Activated CD4-positive, alpha-beta T cell treated with anti-CD3 and anti-CD28 coated beads for 48 hours (primary cell): ENCODE measurements around the gene KCNMA1.

Experiments used
- DNase-seq: peaks from one replicate; pipeline ENCODE4 v3.0.0-alpha.2; 2020

KCNMA1 gene

GRCh38 chr10:77386365-77386764 is 251.2 kb downstream of the KCNMA1 start:
- DNase-seq: no peak

- no peak for DNase-seq
Observed at GRCh38 chr10:77385315-77385714, 252.3 kb downstream of the KCNMA1 start.

- no peak for DNase-seq
Observed at GRCh38 chr10:77383861-77384553, 253.6 kb downstream of the KCNMA1 start.

- DNase-seq: no peak
Observed at GRCh38 chr10:77381750-77382149, 255.9 kb downstream of the KCNMA1 start.

- no peak for DNase-seq
Observed at GRCh38 chr10:77380723-77381122, 256.9 kb downstream of the KCNMA1 start.

- no peak for DNase-seq
Observed at GRCh38 chr10:77380191-77380590, 257.4 kb downstream of the KCNMA1 start.

- no peak for DNase-seq
Observed at GRCh38 chr10:77378366-77379349, 258.9 kb downstream of the KCNMA1 start.

GRCh38 chr10:77377678-77378352 is 259.8 kb downstream of the KCNMA1 start:
- DNase-seq: no peak

GRCh38 chr10:77377034-77377433 is 260.6 kb downstream of the KCNMA1 start:
- no peak for DNase-seq

GRCh38 chr10:77374189-77374656 is 263.4 kb downstream of the KCNMA1 start:
- DNase-seq: no peak

GRCh38 chr10:77371848-77372799 is 265.5 kb downstream of the KCNMA1 start:
- no peak for DNase-seq

GRCh38 chr10:77371421-77371820 is 266.2 kb downstream of the KCNMA1 start:
- DNase-seq: no peak

GRCh38 chr10:77368006-77368405 is 269.6 kb downstream of the KCNMA1 start:
- DNase-seq: no peak

GRCh38 chr10:77363210-77363609 is 274.4 kb downstream of the KCNMA1 start:
- DNase-seq: no peak

GRCh38 chr10:77361831-77362230 is 275.8 kb downstream of the KCNMA1 start:
- no peak for DNase-seq

- no peak for DNase-seq
Observed at GRCh38 chr10:77361426-77361825, 276.2 kb downstream of the KCNMA1 start.

- no peak for DNase-seq
Observed at GRCh38 chr10:77360835-77361234, 276.8 kb downstream of the KCNMA1 start.

GRCh38 chr10:77359950-77360520 is 277.6 kb downstream of the KCNMA1 start:
- DNase-seq: no peak

GRCh38 chr10:77359287-77359691 is 278.3 kb downstream of the KCNMA1 start:
- no peak for DNase-seq

GRCh38 chr10:77358656-77359055 is 279.0 kb downstream of the KCNMA1 start:
- no peak for DNase-seq

GRCh38 chr10:77357611-77358310 is 279.8 kb downstream of the KCNMA1 start:
- DNase-seq: no peak
